Measurements from ENCODE around the gene GNB1L.

The GNB1L gene

DNA sequence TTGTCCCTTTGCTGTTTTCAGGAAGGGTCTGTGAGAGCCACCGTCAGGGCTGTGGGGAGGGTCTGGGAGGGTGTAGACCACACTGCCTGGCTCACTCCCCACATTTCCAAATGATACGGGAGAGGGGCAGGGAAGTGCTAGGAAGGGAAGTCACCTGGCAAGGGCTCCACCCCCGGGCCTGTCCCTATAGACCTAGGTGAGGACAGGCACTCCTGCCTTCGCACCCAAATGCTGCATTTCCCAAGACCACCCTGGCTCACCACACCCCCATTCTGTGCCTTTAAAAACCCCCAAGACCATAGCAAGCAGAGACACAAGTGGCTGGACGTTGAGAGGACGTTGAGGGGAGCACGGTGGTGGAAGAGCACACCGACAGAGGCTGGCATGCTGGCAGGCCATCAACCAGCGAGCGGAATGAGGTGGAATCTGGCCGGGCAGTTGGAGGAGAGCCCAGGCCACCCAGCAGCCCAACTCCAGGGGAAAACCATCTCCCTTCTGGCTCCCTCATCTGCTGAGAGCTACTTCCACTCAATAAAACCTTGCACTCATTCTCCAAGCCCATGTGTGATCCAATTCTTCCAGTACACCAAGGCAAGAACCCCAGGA, 45.7 kb downstream of the GNB1L start:
- DNase-seq (ENCODE audit: low read depth), result no peak

- no peak for DNase-seq (ENCODE audit: low read depth)
Observed at GRCh38 chr22:19807914-19808872, 46.5 kb downstream of the GNB1L start.

- no peak for DNase-seq (ENCODE audit: low read depth)
Observed at GRCh38 chr22:19807161-19807913, 47.3 kb downstream of the GNB1L start.

GRCh38 chr22:19806213-19807160, 48.2 kb downstream of the GNB1L start:
- no peak for DNase-seq (ENCODE audit: low read depth)

DNA sequence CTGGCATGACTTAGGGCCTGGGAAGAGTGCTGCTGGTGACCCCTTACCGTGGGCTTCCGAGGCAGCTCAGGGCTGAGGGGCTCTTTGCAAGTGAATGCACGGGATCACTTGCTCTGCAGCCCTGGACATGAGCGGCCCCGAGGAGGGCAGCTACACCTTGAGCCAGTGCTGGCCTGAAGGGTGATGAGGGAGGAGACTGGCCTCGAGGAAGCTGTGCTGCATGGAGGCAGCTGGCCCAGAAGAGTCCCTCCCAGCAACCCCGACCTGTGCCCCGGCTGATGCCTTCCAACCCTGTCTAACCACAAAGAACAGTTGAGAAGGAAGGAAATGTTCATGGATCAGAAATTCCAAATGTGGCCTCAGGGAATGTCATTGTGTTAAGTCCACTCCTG, 48.9 kb downstream of the GNB1L start:
- DNase-seq (ENCODE audit: low read depth), result no peak

GRCh38 chr22:19803736-19804267, 50.9 kb downstream of the GNB1L start:
- no peak for DNase-seq (ENCODE audit: low read depth)

DNA sequence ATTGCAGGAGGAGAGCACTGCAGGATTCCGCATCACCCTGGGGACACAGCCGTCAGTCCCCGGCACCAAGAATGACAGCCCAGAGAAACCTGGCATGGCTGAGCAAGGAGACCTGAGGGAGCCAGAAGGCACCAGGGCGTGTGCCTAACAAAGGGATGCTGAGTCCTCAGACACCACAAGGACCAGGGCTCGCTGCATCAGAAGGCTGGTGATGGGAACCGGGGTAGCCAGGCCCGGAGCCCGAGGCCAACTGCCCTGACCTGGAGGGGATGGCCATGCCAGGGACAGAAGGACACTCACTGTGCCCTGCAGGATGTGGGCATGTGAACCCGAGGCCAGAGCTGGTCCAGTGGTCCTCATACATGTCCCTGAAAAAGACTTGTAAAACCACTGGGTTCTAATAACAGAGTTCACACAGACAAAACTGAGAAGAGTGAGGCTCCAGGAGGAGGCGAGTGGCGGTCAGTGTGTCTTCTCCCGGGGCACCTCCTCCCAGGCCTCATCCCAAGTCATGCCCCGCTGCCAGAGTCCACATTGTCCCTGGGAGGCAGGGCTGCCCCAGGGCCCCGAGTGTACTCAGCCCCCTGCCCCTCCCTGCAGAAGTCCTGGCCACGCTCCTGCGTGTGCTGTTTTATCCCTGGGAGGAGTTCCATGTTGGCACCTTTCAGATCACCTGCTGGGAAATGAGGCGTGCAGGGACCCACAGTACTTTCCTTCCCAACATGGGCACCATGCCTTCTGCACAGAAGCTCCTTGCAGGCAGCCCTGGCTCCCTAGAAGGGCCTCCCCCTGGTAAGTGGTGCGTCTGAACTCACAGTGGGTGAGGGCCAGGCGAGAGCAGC, 51.6 kb downstream of the GNB1L start:
- no peak for DNase-seq (ENCODE audit: low read depth)

- DNase-seq (ENCODE audit: low read depth), result no peak
Observed at GRCh38 chr22:19802001-19802893, 52.4 kb downstream of the GNB1L start.

- DNase-seq (ENCODE audit: low read depth), result no peak
Observed at GRCh38 chr22:19801340-19802000, 53.2 kb downstream of the GNB1L start.

DNA sequence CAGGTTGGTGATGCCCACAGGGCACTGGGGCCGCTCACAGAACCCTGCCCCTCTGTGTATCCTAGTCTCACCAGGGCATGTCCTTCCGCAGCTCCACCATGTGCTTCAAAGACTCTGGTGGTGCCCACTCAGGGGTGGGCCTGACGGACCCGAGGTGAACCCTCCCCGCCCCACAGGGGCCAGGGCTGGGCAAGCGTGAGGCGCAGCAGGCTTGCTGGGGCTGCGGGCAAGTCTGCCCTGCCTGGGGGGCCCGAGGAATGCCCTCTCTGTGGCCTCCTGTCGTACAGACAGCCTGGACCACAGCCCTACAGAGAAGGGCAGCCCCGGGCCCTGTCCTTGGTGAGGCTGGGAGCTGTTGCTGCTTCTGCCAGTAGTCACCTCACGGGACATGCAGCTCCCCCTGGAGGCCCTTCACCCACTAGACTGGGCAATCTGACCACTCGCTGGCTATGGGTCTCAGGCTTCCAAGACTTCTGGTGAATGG, 53.9 kb downstream of the GNB1L start:
- no peak for DNase-seq (ENCODE audit: low read depth)

- DNase-seq (ENCODE audit: low read depth), result no peak
Observed at GRCh38 chr22:19800306-19800705, 54.4 kb downstream of the GNB1L start.

DNA sequence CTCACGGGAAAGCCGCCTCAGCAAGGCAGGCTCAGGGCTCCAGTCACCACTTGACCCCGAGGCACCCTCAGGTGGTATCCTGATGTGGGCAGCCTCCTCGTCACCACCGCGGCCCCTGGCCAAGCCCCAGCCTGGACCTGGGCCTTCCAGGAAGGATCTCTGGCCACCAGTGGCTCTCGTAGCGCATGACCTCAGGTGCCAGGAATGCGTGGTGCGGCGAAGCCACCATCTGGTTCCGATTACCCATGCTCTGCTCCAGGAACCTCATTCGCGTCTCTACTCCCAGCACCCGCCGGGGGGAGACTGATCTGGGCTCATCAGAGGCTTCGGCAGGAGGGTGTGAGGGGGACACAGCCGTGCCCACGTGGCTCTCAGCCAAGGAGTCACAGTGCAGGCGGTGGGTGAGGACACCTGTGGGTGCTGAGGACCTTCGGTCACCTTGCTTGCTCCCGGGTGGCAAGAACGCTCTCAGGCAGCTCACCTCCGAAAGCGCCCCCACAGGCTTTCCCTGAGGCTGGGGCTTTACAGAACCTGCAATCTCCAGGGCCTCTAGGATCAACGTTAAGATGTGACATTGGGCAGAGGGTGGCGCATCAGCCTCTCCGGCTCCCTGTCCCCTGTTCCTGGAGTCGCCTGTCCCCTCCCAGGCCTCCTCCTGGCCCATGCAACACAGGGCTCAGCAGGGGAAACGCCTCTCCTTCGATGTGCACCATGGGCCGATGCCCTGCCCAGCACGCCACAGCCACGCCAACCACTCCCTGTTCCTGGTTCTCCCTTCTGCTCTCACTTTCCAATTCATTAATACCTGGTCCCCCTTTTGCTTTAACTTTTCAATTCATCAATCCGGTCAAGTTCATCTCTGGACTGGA, 55.1 kb downstream of the GNB1L start:
- no peak for DNase-seq (ENCODE audit: low read depth)

DNA sequence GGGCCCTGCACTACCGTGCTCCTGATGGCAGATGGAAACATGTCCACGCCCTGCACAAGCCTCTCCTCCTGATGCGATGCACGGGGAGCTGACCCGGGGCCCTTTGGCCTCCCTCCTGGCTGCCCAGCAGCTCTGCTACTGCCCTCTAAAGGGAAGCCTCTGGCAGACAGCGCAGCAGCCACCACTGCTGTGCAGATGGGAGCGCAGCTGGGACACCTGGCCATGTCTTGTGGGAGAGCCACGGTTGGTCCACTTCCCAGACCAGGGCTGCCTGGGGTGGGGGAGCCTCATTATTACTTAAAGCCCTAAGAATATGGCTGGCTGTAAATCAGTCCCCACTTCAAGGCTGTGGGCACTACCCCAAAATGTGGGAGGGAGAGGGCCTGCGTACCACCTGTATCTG, 55.8 kb downstream of the GNB1L start:
- no peak for DNase-seq (ENCODE audit: low read depth)

DNA sequence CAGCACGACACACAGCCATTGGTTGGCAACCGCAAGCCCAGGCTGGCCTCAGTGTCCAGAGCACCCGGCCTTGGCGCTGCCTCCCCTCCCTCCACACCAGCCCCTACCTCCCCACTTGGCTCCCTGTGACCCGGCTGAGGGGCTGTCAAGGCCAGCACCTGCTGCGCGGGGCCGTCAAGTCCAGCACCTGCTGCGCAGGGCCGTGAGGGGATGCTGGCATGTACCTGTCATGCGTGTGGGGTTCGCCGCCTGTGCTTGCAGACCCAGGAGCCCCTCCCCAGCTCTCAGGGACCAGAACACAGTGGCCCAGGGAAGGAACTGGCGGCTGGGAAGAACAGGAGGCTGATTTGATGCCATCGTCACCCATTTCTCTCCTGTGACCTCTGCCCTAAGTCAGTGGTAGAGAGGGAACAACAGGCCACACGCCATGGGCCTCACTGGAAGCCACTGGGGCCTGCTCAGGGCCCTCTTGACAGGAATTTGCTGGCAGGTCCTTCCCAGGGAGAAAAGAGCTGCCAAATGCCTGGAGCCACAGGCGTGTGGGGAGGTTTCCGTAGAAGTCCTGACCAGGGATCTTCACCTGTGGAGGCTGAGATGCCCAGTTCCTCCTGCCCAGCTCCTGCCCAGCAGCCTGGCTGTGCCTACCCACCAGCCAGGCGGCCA, 56.5 kb downstream of the GNB1L start:
- DNase-seq (ENCODE audit: low read depth), result no peak

- no peak for DNase-seq (ENCODE audit: low read depth)
Observed at GRCh38 chr22:19797086-19798002, 57.3 kb downstream of the GNB1L start.

DNA sequence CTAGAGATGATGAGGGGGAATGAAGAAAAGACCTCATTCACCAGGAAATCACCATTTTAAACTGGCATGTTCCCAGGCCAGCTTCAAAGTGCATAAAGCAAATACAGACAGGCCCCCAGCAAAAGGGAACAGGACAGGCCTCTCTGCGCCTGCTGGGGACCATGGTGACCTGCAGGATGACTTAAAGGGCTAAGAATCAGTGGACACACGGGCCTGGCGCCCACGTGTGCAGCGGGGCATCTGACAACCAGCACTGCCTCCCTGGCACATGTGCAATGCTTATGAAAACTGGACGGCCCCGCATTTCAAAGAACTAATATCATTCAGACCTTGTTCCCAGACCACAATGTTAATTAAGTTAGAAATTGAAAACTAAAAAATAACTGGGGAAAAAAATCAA, 58.5 kb downstream of the GNB1L start:
- DNase-seq (ENCODE audit: low read depth), result no peak
